A673 (cell line): ENCODE results near the gene VAMP7.

Experiments used
- CTCF ChIP-seq: fragments of 300-800, 200-600 bp; sonication (generic); conservative IDR thresholded peaks from 2 replicates; pipeline ENCODE4 v1.5.1; 2017; ENCODE audit warnings: low read depth, mild to moderate bottlenecking, antibody characterized with exemption, low read length, moderate library complexity, mixed read lengths
- EZH2 ChIP-seq: fragments of 200-600 bp; sonication (generic); IDR thresholded peaks from 2 replicates; pipeline ENCODE4 v1.6.1; 2017; ENCODE audit warnings: borderline replicate concordance, low read depth, mild to moderate bottlenecking, mixed read lengths, antibody characterized with exemption, low read length; ENCODE audit not compliant: poor library complexity, severe bottlenecking

DNA sequence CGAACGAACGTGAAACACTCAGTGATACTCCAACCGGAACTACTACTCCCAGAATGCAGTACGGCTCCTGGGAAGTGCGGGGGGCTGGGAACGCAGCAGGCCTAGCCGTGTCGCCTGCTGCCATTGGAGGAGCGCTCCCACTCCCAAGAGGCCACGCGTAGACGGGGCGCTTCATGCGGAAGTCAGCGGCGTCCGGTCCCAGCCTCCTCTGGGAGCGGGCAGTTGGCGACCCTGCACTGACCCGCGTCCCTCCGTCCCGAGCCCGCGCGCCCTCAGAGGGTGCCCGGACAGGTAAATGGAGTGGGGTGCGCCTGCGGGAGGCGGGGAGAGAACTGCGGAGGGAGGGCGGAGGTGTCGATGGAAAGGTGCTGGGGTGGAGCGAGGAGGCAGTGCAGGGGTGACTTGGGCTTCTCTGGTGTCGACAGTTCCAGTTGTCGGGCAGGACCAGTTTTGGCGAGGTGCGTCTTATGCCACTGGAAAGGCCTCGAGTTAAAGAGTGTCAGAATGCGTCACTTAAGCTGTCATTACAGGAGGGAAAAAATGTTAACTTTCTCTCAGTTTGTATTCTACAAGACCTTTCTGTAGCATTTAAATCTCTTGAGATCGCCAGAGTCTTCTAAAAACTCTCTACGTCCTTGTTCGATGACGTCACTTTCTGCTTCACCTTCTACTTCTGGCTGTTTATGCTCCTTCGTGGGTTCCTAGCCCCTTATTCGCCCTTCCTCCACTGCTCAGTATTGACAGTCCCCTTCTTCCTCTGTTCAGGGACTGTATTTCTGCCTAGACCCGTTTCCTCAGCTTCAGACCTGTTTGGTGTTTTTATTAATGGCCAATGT is at the start of gene VAMP7:
- TF ChIP-seq EZH2 (no peak), CTCF (no peak)
